ENCODE data around the gene WDR7. TPM values are rescaled to one million over a fixed set of nuclear protein-coding genes. Genes with fewer than 3 reads are reported as not detected.

WDR7 gene
- total RNA-seq, 2 experiments from 2014 or later = 28.8 to 30.5 TPM

- Histone ChIP-seq H3K27ac (ENCODE audit: low read depth in 1 of 2, low read length in 2 of 2) (no peak overlapping the region), H3K4me3 (ENCODE audit: low read length) (no peak overlapping the region), H3K9me3 (ENCODE audit: control insufficient read depth in 1 of 2, insufficient read depth in 1 of 2, low read length in 2 of 2) (no peaks in the 10 kb centered on the region), H3K4me1 (ENCODE audit: insufficient read depth, low read length) (no peaks in the 10 kb centered on the region), H3K27me3 (ENCODE audit: control insufficient read depth in 1 of 2, insufficient read depth in 2 of 2, low read length in 2 of 2) (no peaks in the 10 kb centered on the region), H3K36me3 (ENCODE audit: insufficient read depth, low read length) (peaks cover 15% of the 10 kb centered on the region)
- ATAC-seq (ENCODE audit: poor library complexity) (no peak), DNase-seq (no peak)
- POLR2A ChIA-PET = no interaction called here
- Mint-ChIP-seq H3K36me3 (ENCODE audit: low read depth) (peaks cover 45% of the 10 kb centered on the region), H3K4me3 (no peak overlapping the region), H3K27me3 (no peaks in the 10 kb centered on the region), H3K9me3 (no peaks in the 10 kb centered on the region), H3K27ac (no peak overlapping the region), H3K4me1 (ENCODE audit: low read depth) (peaks cover 38% of the 10 kb centered on the region)
- intact Hi-C loops (cut with DNase I, micrococcal nuclease) = no loop called here
- no peak for TF ChIP-seq CTCF (IDR thresholded peaks at IDR 0.05)
- CTCF ChIA-PET = no interaction called here
Observed at GRCh38 chr18:56672981-56673380, 21.8 kb downstream of the WDR7 start.

- no peaks in the 10 kb centered on the region for H3K4me1 ChIP-seq (ENCODE audit: insufficient read depth, low read length)
- CTCF ChIA-PET = no interaction called here
- Mint-ChIP-seq H3K4me1 (ENCODE audit: low read depth) (peaks cover 6% of the 10 kb centered on the region), H3K9me3 (no peaks in the 10 kb centered on the region), H3K36me3 (ENCODE audit: low read depth) (peaks cover 60% of the 10 kb centered on the region), H3K27me3 (no peaks in the 10 kb centered on the region), H3K4me3 (no peak overlapping the region), H3K27ac (no peak overlapping the region)
- H3K36me3 ChIP-seq (ENCODE audit: insufficient read depth, low read length) = peaks cover 23% of the 10 kb centered on the region
- POLR2A ChIA-PET = no interaction called here
- no peak for DNase-seq
- no peak for TF ChIP-seq CTCF (IDR thresholded peaks at IDR 0.05)
- no peak overlapping the region for H3K27ac ChIP-seq (ENCODE audit: low read depth in 1 of 2, low read length in 2 of 2)
- no peak for ATAC-seq (ENCODE audit: poor library complexity)
- H3K27me3 ChIP-seq (ENCODE audit: control insufficient read depth in 1 of 2, insufficient read depth in 2 of 2, low read length in 2 of 2) = no peaks in the 10 kb centered on the region
- intact Hi-C loops (cut with DNase I, micrococcal nuclease) = no loop called here
- no peaks in the 10 kb centered on the region for H3K9me3 ChIP-seq (ENCODE audit: control insufficient read depth in 1 of 2, insufficient read depth in 1 of 2, low read length in 2 of 2)
- no peak overlapping the region for H3K4me3 ChIP-seq (ENCODE audit: low read length)
Observed at GRCh38 chr18:56676639-56677038, 25.5 kb downstream of the WDR7 start.

- Histone ChIP-seq H3K36me3 (ENCODE audit: insufficient read depth, low read length) (peaks cover 21% of the 10 kb centered on the region), H3K27me3 (ENCODE audit: control insufficient read depth in 1 of 2, insufficient read depth in 2 of 2, low read length in 2 of 2) (no peaks in the 10 kb centered on the region), H3K4me1 (ENCODE audit: insufficient read depth, low read length) (no peaks in the 10 kb centered on the region), H3K9me3 (ENCODE audit: control insufficient read depth in 1 of 2, insufficient read depth in 1 of 2, low read length in 2 of 2) (no peaks in the 10 kb centered on the region), H3K4me3 (ENCODE audit: low read length) (no peak overlapping the region), H3K27ac (ENCODE audit: low read depth in 1 of 2, low read length in 2 of 2) (no peak overlapping the region)
- Mint-ChIP-seq H3K36me3 (ENCODE audit: low read depth) (peaks cover 70% of the 10 kb centered on the region), H3K4me3 (no peak overlapping the region), H3K4me1 (ENCODE audit: low read depth) (peaks cover 4% of the 10 kb centered on the region), H3K9me3 (no peaks in the 10 kb centered on the region), H3K27ac (no peak overlapping the region), H3K27me3 (no peaks in the 10 kb centered on the region)
- ATAC-seq (ENCODE audit: poor library complexity) (no peak), DNase-seq (no peak)
- ChIA-PET POLR2A (no interaction called here), CTCF (no interaction called here)
- intact Hi-C loops (cut with DNase I, micrococcal nuclease) = no loop called here
- TF ChIP-seq CTCF (IDR thresholded peaks at IDR 0.05) = no peak
Observed at GRCh38 chr18:56678836-56679565, 27.8 kb downstream of the WDR7 start.
